Measurements from ENCODE around the gene IGF1R.

The IGF1R gene

DNA sequence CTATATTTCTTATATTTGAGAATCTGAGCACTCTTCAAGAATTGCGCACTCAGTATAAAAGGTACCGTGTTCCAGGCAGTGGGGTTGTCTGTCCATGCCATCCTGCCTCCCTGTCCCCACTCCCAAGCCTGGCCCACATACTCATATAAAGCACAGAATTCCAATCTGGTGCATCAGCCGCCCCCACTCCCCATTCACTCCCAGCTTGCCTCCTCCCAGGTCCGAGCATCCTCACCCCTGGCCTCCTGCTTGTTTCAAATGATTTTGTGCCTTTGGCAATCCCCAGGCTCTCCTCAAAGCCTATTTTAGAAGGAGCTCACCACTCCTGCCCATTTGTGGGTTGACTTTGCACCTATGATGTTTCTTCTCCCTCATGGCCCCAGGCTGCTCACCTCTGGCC, 22.2 kb upstream of the IGF1R start:
- no peak for DNase-seq (ENCODE audit: low spot score)
- no peak for ATAC-seq (ENCODE audit: low read depth)
- TF ChIP-seq, protein P1, sequence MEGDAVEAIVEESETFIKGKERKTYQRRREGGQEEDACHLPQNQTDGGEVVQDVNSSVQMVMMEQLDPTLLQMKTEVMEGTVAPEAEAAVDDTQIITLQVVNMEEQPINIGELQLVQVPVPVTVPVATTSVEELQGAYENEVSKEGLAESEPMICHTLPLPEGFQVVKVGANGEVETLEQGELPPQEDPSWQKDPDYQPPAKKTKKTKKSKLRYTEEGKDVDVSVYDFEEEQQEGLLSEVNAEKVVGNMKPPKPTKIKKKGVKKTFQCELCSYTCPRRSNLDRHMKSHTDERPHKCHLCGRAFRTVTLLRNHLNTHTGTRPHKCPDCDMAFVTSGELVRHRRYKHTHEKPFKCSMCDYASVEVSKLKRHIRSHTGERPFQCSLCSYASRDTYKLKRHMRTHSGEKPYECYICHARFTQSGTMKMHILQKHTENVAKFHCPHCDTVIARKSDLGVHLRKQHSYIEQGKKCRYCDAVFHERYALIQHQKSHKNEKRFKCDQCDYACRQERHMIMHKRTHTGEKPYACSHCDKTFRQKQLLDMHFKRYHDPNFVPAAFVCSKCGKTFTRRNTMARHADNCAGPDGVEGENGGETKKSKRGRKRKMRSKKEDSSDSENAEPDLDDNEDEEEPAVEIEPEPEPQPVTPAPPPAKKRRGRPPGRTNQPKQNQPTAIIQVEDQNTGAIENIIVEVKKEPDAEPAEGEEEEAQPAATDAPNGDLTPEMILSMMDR (IDR thresholded peaks at IDR 0.05; ENCODE audit: poor library complexity, severe bottlenecking) = no peak
- H3K36me3 ChIP-seq (ENCODE audit: low read depth) = no peaks in the 10 kb centered on the region
- H3K9me3 ChIP-seq (ENCODE audit: severe bottlenecking) = no peaks in the 10 kb centered on the region
- peaks cover 44% of the 10 kb centered on the region for H3K27me3 ChIP-seq (ENCODE audit: insufficient read depth, poor library complexity, severe bottlenecking)
- no peaks in the 10 kb centered on the region for H3K4me1 ChIP-seq (ENCODE audit: insufficient read depth, poor library complexity, severe bottlenecking)
- no peak overlapping the region for H3K27ac ChIP-seq (ENCODE audit: poor library complexity, severe bottlenecking)
- no peak overlapping the region for H3K4me3 ChIP-seq (ENCODE audit: severe bottlenecking)

DNA sequence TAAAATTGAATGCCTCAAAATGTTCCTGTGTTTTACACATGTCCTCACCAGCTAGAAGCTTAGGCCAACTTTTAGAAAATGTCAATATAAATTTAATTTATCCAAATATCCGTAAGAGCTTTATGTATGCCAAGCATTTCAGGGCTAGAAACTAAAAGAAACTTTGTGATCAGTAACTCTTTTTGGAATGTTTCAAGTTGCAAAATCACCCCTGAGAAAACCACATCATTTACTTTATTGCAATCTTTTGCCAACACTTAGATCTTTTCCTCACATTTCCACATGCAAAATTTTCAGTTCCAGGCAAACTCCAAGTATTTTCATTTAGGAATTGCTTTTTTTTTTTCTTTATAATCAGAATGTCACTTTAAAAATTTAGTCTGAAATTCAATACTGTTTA, 20.1 kb upstream of the IGF1R start:
- DNase-seq (ENCODE audit: low spot score) (no peak), ATAC-seq (ENCODE audit: low read depth) (no peak)
- Histone ChIP-seq H3K9me3 (ENCODE audit: severe bottlenecking) (no peaks in the 10 kb centered on the region), H3K27ac (ENCODE audit: poor library complexity, severe bottlenecking) (no peak overlapping the region), H3K4me3 (ENCODE audit: severe bottlenecking) (no peak overlapping the region), H3K4me1 (ENCODE audit: insufficient read depth, poor library complexity, severe bottlenecking) (no peaks in the 10 kb centered on the region), H3K36me3 (ENCODE audit: low read depth) (no peaks in the 10 kb centered on the region), H3K27me3 (ENCODE audit: insufficient read depth, poor library complexity, severe bottlenecking) (peaks cover 24% of the 10 kb centered on the region)
- TF ChIP-seq, protein P1 (IDR thresholded peaks at IDR 0.05; ENCODE audit: poor library complexity, severe bottlenecking) = no peak

DNA sequence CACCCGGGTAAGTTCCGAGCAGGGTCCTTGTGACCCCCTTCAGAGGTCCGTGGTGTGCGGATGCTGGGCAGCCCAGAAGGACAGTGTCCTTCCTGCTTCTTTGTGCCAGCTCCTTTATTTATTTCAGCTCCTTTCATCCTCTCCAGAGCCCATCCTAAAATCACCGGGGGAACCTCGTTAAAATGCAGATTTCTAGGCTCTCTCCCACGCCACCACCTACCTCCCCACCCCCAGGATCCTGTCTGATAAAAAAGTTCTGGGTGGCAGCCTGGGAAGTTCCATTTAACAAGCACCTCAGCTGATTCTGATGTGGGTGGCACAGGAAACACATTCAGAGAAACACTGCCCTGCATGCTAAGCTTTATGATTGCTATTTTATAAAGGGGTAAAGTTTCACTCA, 12.5 kb upstream of the IGF1R start:
- Histone ChIP-seq H3K27ac (ENCODE audit: poor library complexity, severe bottlenecking) (no peak overlapping the region), H3K4me3 (ENCODE audit: severe bottlenecking) (no peak overlapping the region), H3K36me3 (ENCODE audit: low read depth) (no peaks in the 10 kb centered on the region), H3K27me3 (ENCODE audit: insufficient read depth, poor library complexity, severe bottlenecking) (no peaks in the 10 kb centered on the region), H3K4me1 (ENCODE audit: insufficient read depth, poor library complexity, severe bottlenecking) (no peaks in the 10 kb centered on the region), H3K9me3 (ENCODE audit: severe bottlenecking) (no peaks in the 10 kb centered on the region)
- ATAC-seq (ENCODE audit: low read depth) (0 out of 3 replicates have a peak, but pooled peaks have one; percentile 20), DNase-seq (ENCODE audit: low spot score) (no peak)
- TF ChIP-seq, protein P1 (IDR thresholded peaks at IDR 0.05; ENCODE audit: poor library complexity, severe bottlenecking) = no peak

DNA sequence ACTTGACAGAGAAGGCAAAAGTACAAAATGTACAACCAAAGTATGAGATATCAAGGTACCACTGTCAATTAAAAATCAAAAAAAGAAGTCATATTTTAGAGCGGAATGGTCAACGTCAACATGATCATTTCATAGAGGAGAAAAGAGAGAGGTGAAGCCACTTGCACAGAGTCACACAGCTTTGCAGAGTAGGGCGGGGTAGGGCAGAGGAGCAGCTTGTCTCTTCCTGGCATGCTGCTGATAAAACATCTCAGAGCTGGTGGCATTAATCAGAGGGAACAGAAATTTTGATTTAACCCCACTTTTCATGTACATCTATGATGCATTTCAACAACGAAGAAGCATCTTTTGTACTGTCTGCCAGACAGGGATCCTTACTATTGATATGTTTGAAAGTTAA, 5.2 kb upstream of the IGF1R start:
- TF ChIP-seq, protein P1 (IDR thresholded peaks at IDR 0.05; ENCODE audit: poor library complexity, severe bottlenecking) = no peak
- no peaks in the 10 kb centered on the region for H3K9me3 ChIP-seq (ENCODE audit: severe bottlenecking)
- no peak for ATAC-seq (ENCODE audit: low read depth)
- H3K4me1 ChIP-seq (ENCODE audit: insufficient read depth, poor library complexity, severe bottlenecking) = peaks cover 4% of the 10 kb centered on the region
- H3K4me3 ChIP-seq (ENCODE audit: severe bottlenecking) = no peak overlapping the region
- H3K27me3 ChIP-seq (ENCODE audit: insufficient read depth, poor library complexity, severe bottlenecking) = no peaks in the 10 kb centered on the region
- H3K27ac ChIP-seq (ENCODE audit: poor library complexity, severe bottlenecking) = no peak overlapping the region
- DNase-seq (ENCODE audit: low spot score) = no peak
- no peaks in the 10 kb centered on the region for H3K36me3 ChIP-seq (ENCODE audit: low read depth)

GRCh38 chr15:98646546-98647025, 1.8 kb upstream of the IGF1R start:
- ATAC-seq (ENCODE audit: low read depth) (no peak), DNase-seq (ENCODE audit: low spot score) (no peak)
- Histone ChIP-seq H3K9me3 (ENCODE audit: severe bottlenecking) (no peaks in the 10 kb centered on the region), H3K36me3 (ENCODE audit: low read depth) (no peaks in the 10 kb centered on the region), H3K4me1 (ENCODE audit: insufficient read depth, poor library complexity, severe bottlenecking) (peaks cover 4% of the 10 kb centered on the region), H3K27me3 (ENCODE audit: insufficient read depth, poor library complexity, severe bottlenecking) (no peaks in the 10 kb centered on the region), H3K27ac (ENCODE audit: poor library complexity, severe bottlenecking) (peak overlapping the region; percentile 85), H3K4me3 (ENCODE audit: severe bottlenecking) (peak overlapping the region; percentile 96)
- TF ChIP-seq, protein P1 (IDR thresholded peaks at IDR 0.05; ENCODE audit: poor library complexity, severe bottlenecking) = no peak
